ENCODE data around the gene AMTN. TPM values are rescaled to one million over a fixed set of nuclear protein-coding genes. Genes with fewer than 3 reads are reported as not detected.

The AMTN gene
- polyA plus RNA-seq, 1 donor from 2014 or later, result not detected

DNA sequence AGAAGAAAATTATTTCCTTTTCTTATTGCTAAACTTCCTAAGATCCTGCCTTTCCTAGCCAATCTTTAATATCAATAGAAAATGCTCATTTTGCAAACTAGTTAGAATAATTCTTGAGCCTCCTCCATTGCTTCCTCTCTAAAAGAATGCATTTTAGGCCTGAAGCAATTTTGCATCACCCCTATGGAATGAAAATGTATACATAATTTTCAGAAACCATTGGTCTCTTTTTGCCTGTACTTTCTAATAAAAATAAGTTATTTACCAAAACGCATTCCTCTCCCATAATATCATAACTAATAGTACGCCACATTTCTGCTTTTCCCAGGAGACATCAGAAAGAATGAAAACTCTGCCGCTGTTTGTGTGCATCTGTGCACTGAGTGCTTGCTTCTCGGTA lies 44.7 kb upstream of the AMTN start:
- no peak overlapping the region for H3K4me3 ChIP-seq (ENCODE audit: low read length)
- no peak for TF ChIP-seq TAF1 (IDR thresholded peaks at IDR 0.05; ENCODE audit: low read depth)
- no peak for TF ChIP-seq EP300 (conservative IDR thresholded peaks at IDR 0.05; ENCODE audit: poor library complexity, severe bottlenecking)
- TF ChIP-seq POLR2AphosphoS5 (IDR thresholded peaks at IDR 0.05), result no peak
- no peak for TF ChIP-seq RAD21 (conservative IDR thresholded peaks at IDR 0.05)
- TF ChIP-seq, protein P1, sequence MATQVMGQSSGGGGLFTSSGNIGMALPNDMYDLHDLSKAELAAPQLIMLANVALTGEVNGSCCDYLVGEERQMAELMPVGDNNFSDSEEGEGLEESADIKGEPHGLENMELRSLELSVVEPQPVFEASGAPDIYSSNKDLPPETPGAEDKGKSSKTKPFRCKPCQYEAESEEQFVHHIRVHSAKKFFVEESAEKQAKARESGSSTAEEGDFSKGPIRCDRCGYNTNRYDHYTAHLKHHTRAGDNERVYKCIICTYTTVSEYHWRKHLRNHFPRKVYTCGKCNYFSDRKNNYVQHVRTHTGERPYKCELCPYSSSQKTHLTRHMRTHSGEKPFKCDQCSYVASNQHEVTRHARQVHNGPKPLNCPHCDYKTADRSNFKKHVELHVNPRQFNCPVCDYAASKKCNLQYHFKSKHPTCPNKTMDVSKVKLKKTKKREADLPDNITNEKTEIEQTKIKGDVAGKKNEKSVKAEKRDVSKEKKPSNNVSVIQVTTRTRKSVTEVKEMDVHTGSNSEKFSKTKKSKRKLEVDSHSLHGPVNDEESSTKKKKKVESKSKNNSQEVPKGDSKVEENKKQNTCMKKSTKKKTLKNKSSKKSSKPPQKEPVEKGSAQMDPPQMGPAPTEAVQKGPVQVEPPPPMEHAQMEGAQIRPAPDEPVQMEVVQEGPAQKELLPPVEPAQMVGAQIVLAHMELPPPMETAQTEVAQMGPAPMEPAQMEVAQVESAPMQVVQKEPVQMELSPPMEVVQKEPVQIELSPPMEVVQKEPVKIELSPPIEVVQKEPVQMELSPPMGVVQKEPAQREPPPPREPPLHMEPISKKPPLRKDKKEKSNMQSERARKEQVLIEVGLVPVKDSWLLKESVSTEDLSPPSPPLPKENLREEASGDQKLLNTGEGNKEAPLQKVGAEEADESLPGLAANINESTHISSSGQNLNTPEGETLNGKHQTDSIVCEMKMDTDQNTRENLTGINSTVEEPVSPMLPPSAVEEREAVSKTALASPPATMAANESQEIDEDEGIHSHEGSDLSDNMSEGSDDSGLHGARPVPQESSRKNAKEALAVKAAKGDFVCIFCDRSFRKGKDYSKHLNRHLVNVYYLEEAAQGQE (IDR thresholded peaks at IDR 0.05; ENCODE audit: borderline replicate concordance), result no peak
- no peak for TF ChIP-seq CTCF (IDR thresholded peaks at IDR 0.05; ENCODE audit: poor library complexity, severe bottlenecking)
- no peak for TF ChIP-seq SMC3 (conservative IDR thresholded peaks at IDR 0.05; ENCODE audit: poor library complexity)
- TF ChIP-seq MXI1 (conservative IDR thresholded peaks at IDR 0.05; ENCODE audit: poor library complexity, severe bottlenecking), result no peak
- TF ChIP-seq EZH2 (IDR thresholded peaks at IDR 0.05; ENCODE audit: borderline replicate concordance, insufficient read depth, low read length, poor library complexity, severe bottlenecking), result no peak
- no peaks in the 10 kb centered on the region for H3K9me2 ChIP-seq (ENCODE audit: insufficient read depth, low read length)
- no peak overlapping the region for H3K9ac ChIP-seq (ENCODE audit: low read length)
- H3K79me2 ChIP-seq (replicated peaks; ENCODE audit: insufficient read depth, low read length), result no peaks in the 10 kb centered on the region
- H2AFZ ChIP-seq (ENCODE audit: low read depth, low read length), result no peak overlapping the region
- no peaks in the 10 kb centered on the region for H3K36me3 ChIP-seq (ENCODE audit: insufficient read depth, low read length)
- H3K27ac ChIP-seq (ENCODE audit: low read length), result no peak overlapping the region
- H4K20me1 ChIP-seq (ENCODE audit: insufficient read depth), result no peaks in the 10 kb centered on the region
- no peaks in the 10 kb centered on the region for H3K27me3 ChIP-seq (ENCODE audit: insufficient read depth, low read depth, low read length)
- no peaks in the 10 kb centered on the region for H3K9me3 ChIP-seq (ENCODE audit: low read length)
- no peak overlapping the region for H3K4me2 ChIP-seq (ENCODE audit: low read length)
- H3F3A ChIP-seq (ENCODE audit: insufficient read depth, low read length, poor library complexity, severe bottlenecking), result no peaks in the 10 kb centered on the region

- no peak for TF ChIP-seq MXI1 (conservative IDR thresholded peaks at IDR 0.05; ENCODE audit: poor library complexity, severe bottlenecking)
- TF ChIP-seq CTCF (IDR thresholded peaks at IDR 0.05; ENCODE audit: poor library complexity, severe bottlenecking), result no peak
- TF ChIP-seq, protein P1 (IDR thresholded peaks at IDR 0.05; ENCODE audit: borderline replicate concordance), result no peak
- TF ChIP-seq EZH2 (IDR thresholded peaks at IDR 0.05; ENCODE audit: borderline replicate concordance, insufficient read depth, low read length, poor library complexity, severe bottlenecking), result no peak
- TF ChIP-seq POLR2AphosphoS5 (IDR thresholded peaks at IDR 0.05), result no peak
- TF ChIP-seq SMC3 (conservative IDR thresholded peaks at IDR 0.05; ENCODE audit: poor library complexity), result no peak
- TF ChIP-seq RAD21 (conservative IDR thresholded peaks at IDR 0.05), result no peak
- no peak for TF ChIP-seq EP300 (conservative IDR thresholded peaks at IDR 0.05; ENCODE audit: poor library complexity, severe bottlenecking)
- Histone ChIP-seq H4K20me1 (ENCODE audit: insufficient read depth) (no peaks in the 10 kb centered on the region), H3K4me3 (ENCODE audit: low read length) (no peak overlapping the region)
Observed at GRCh38 chr4:70488748-70489147, 29.6 kb upstream of the AMTN start.

More at GRCh38 chr4:70488748-70489147, 29.6 kb upstream of the AMTN start:
- Histone ChIP-seq H3K9me2 (ENCODE audit: insufficient read depth, low read length) (no peaks in the 10 kb centered on the region), H3K9ac (ENCODE audit: low read length) (no peak overlapping the region), H3K4me2 (ENCODE audit: low read length) (no peak overlapping the region), H2AFZ (ENCODE audit: low read depth, low read length) (no peak overlapping the region), H3K27me3 (ENCODE audit: insufficient read depth, low read depth, low read length) (no peaks in the 10 kb centered on the region), H3K36me3 (ENCODE audit: insufficient read depth, low read length) (no peaks in the 10 kb centered on the region), H3K79me2 (replicated peaks; ENCODE audit: insufficient read depth, low read length) (no peaks in the 10 kb centered on the region), H3F3A (ENCODE audit: insufficient read depth, low read length, poor library complexity, severe bottlenecking) (no peaks in the 10 kb centered on the region), H3K27ac (ENCODE audit: low read length) (no peak overlapping the region), H3K9me3 (ENCODE audit: low read length) (no peaks in the 10 kb centered on the region)
